ENCODE measurements around the gene FOXC2. TPM values are rescaled to one million over a fixed set of nuclear protein-coding genes. Genes with fewer than 3 reads are reported as not detected.

The FOXC2 gene
- total RNA-seq, 1 donor from 2014 or later: 57.2 TPM

DNA sequence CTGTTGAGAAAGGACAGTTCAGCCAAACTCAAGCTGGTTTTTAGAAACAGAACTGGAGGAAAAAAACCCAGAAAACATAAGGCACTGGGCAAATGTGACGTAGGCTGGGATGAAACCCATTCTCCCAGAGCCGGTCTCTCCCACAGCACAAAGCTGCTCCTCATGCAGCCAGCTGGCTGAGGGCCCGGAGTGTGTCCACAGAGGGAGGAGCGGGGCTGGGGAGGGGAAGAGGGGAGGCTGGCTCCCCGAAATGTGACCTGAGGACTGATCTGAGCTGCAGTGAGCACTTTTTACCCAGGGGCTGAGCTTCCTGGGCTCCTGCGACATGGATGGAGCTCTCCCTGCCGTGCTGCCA is 35.5 kb upstream of the FOXC2 start:
- H3K4me3 ChIP-seq: no peak overlapping the region
- H3K27me3 ChIP-seq: no peaks in the 10 kb centered on the region
- DNase-seq (ENCODE audit: low spot score in 2 of 2): no peak
- no peaks in the 10 kb centered on the region for H3K4me1 ChIP-seq
- H3K9me3 ChIP-seq: no peaks in the 10 kb centered on the region
- intact Hi-C loops (cut with DNase I): no loop called here
- H3K27ac ChIP-seq: no peak overlapping the region
- H3K36me3 ChIP-seq: peaks cover 14 to 40% of the 10 kb centered on the region in 2 donors
- TF ChIP-seq, protein P1, sequence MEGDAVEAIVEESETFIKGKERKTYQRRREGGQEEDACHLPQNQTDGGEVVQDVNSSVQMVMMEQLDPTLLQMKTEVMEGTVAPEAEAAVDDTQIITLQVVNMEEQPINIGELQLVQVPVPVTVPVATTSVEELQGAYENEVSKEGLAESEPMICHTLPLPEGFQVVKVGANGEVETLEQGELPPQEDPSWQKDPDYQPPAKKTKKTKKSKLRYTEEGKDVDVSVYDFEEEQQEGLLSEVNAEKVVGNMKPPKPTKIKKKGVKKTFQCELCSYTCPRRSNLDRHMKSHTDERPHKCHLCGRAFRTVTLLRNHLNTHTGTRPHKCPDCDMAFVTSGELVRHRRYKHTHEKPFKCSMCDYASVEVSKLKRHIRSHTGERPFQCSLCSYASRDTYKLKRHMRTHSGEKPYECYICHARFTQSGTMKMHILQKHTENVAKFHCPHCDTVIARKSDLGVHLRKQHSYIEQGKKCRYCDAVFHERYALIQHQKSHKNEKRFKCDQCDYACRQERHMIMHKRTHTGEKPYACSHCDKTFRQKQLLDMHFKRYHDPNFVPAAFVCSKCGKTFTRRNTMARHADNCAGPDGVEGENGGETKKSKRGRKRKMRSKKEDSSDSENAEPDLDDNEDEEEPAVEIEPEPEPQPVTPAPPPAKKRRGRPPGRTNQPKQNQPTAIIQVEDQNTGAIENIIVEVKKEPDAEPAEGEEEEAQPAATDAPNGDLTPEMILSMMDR (IDR thresholded peaks at IDR 0.05): no peak

DNA sequence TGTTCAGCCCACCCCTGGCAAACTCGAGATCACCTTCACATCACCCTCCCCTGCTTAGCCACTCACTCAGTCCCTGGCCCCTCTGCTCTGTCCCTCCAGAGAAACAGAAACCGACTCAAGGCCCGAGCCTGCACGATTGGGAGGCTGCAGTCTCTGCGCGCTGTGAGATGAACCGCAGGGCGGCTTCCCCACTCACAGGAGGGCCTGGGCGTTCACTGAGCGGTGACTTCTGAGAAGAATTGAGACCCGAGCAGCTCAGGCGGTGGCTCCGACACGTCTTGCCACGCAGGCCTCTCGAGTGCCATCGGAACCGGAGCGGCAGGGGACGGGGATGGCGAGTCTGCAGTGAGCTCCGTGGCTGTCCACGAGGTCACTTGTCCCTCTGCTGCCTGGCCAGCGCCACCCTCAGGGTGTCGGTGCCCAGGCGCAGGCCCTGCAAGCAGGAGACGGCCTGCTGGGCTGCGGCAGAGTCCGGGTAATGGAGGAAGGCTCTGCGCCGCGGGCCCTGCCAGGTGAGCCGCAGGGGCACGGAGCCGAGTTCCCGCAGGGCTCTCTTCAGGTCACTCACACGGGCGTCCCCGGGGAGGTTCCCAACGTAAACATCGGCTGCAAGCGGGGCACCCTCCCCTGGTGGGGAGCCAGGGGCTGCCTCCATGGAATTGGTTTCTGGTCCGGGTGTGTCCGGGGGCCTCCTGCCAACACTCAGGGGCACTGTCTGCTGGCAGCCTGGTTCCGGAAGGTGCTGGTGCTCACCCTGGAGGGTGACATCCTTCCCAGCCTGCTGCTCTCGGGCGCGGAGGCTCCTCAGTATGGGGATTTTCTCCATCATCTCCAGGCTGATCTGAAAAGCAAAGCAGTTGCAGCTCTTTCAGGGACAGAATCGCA is 34.7 kb upstream of the FOXC2 start:
- peaks cover 18 to 47% of the 10 kb centered on the region in 2 donors for H3K36me3 ChIP-seq
- no peak for DNase-seq (ENCODE audit: low spot score in 2 of 2)
- no peak overlapping the region for H3K4me3 ChIP-seq
- intact Hi-C loops (cut with DNase I): no loop called here
- no peaks in the 10 kb centered on the region for H3K9me3 ChIP-seq
- no peaks in the 10 kb centered on the region for H3K27me3 ChIP-seq
- no peak overlapping the region for H3K27ac ChIP-seq
- TF ChIP-seq, protein P1 (IDR thresholded peaks at IDR 0.05): no peak
- H3K4me1 ChIP-seq: no peaks in the 10 kb centered on the region

DNA sequence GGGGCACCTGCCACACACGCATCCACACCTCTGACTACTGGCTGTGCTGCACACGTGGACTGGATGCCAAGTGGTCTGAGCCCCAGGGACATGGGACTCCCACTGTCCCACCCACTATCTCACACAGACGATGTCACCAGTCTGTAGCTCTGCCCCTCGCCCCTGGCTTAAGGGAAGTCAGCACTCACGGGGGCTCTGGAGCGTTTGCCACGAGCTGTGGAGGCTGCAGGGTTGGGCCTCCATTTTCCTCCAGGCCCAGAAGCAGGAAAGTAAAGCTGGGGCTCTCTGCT is 34.2 kb upstream of the FOXC2 start:
- no peak for DNase-seq (ENCODE audit: low spot score in 2 of 2)
- Histone ChIP-seq H3K4me3 (no peak overlapping the region), H3K36me3 (peaks cover 19 to 53% of the 10 kb centered on the region in 2 donors), H3K9me3 (no peaks in the 10 kb centered on the region), H3K4me1 (no peaks in the 10 kb centered on the region), H3K27ac (no peak overlapping the region), H3K27me3 (no peaks in the 10 kb centered on the region)
- TF ChIP-seq, protein P1 (IDR thresholded peaks at IDR 0.05): no peak
- intact Hi-C loops (cut with DNase I): no loop called here

DNA sequence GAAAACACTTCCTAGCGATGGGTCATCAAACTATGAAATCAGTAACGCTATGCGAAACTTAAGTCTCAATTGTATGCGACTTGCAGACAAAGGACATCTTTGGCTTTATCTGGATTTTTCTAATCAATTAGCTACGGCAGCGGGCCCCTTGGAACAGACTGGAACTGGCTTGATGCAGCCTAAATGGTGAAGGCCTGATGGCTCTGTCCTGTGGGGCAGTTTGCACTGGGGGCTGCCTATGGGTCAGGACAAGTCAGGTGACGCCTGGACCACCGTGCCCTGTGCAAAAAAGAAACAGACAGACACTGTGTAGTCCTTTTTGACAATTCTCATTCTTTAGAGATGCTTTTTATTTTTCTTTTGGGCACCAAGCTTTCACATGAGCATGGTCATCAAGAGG is 33.6 kb upstream of the FOXC2 start:
- H3K36me3 ChIP-seq: peaks cover 25 to 59% of the 10 kb centered on the region in 2 donors
- DNase-seq (ENCODE audit: low spot score in 2 of 2): no peak
- intact Hi-C loops (cut with DNase I): no loop called here
- TF ChIP-seq, protein P1 (IDR thresholded peaks at IDR 0.05): no peak
- H3K4me1 ChIP-seq: no peaks in the 10 kb centered on the region
- H3K9me3 ChIP-seq: no peaks in the 10 kb centered on the region
- no peak overlapping the region for H3K27ac ChIP-seq
- no peaks in the 10 kb centered on the region for H3K27me3 ChIP-seq
- no peak overlapping the region for H3K4me3 ChIP-seq

DNA sequence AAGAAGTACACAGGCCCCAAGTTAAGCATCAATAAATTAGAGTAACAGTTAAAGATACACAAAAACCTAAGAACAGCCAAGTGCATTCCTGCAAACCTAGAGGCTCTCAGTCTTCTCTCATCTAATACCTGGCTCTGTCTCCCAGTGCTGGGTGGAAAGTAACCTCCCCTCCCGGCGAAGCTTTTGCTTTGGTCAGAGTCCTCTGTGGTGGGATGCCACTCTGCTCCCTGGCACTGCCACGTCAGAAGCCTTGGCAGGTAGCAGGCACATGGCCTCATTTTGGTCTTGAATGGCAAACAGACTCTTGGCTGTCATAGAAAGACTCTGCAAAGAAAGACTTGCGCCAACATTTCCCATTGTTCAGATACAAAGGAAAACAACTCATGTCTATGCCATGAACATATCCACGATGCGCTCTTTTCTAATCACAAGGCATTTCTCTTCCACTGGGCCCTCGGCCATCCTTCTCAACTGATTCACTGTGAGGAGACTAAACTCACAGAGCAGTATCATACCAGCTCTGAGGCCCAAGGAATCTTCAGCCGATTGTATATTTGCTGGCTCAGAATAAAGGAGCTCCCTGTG is 32.8 kb upstream of the FOXC2 start:
- peaks cover 31 to 67% of the 10 kb centered on the region in 2 donors for H3K36me3 ChIP-seq
- intact Hi-C loops (cut with DNase I): no loop called here
- DNase-seq (ENCODE audit: low spot score in 2 of 2): no peak

More for the DNA sequence above, 32.8 kb upstream of the FOXC2 start:
- TF ChIP-seq, protein P1 (IDR thresholded peaks at IDR 0.05): no peak
- H3K27ac ChIP-seq: no peak overlapping the region
- no peaks in the 10 kb centered on the region for H3K27me3 ChIP-seq
- no peaks in the 10 kb centered on the region for H3K4me1 ChIP-seq
- H3K9me3 ChIP-seq: no peaks in the 10 kb centered on the region
- H3K4me3 ChIP-seq: no peak overlapping the region

All from ascending aorta (tissue), 2 donors.